Measurements from ENCODE around the gene GGTA1.

- TF ChIP-seq, protein P1, sequence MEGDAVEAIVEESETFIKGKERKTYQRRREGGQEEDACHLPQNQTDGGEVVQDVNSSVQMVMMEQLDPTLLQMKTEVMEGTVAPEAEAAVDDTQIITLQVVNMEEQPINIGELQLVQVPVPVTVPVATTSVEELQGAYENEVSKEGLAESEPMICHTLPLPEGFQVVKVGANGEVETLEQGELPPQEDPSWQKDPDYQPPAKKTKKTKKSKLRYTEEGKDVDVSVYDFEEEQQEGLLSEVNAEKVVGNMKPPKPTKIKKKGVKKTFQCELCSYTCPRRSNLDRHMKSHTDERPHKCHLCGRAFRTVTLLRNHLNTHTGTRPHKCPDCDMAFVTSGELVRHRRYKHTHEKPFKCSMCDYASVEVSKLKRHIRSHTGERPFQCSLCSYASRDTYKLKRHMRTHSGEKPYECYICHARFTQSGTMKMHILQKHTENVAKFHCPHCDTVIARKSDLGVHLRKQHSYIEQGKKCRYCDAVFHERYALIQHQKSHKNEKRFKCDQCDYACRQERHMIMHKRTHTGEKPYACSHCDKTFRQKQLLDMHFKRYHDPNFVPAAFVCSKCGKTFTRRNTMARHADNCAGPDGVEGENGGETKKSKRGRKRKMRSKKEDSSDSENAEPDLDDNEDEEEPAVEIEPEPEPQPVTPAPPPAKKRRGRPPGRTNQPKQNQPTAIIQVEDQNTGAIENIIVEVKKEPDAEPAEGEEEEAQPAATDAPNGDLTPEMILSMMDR (IDR thresholded peaks at IDR 0.05; ENCODE audit: low read depth, low read length, missing input control) = no peak
- no peak for TF ChIP-seq TAF1 (conservative IDR thresholded peaks at IDR 0.05)
- no peak for TF ChIP-seq SP1 (IDR thresholded peaks at IDR 0.05)
- TF ChIP-seq MAX (IDR thresholded peaks at IDR 0.05) = no peak
- no peak for TF ChIP-seq REST (IDR thresholded peaks at IDR 0.05)
- TF ChIP-seq YY1 (IDR thresholded peaks at IDR 0.05) = no peak
- no peak for TF ChIP-seq EGR1 (IDR thresholded peaks at IDR 0.05; ENCODE audit: low read depth in 2 of 2)
- no peak for TF ChIP-seq RXRA (IDR thresholded peaks at IDR 0.05)
These were observed 11.3 kb upstream of the GGTA1 start for GRCh38 chr9:121510766-121511550.
